Astrocyte of the hippocampus (primary cell): ENCODE data around the gene GCLM.
A peak's percentile ranks its signal among the peaks of the same experiment; 100 is the strongest.
"Not testable (repeated sequence)": the region's sequence is repeated elsewhere in the genome, so short reads cannot be mapped to it uniquely, and the experiment has no call there.

ENCODE experiments used
- DNase-seq: peaks from one replicate; pipeline ENCODE4 v3.0.0; 2011; ENCODE audit warnings: low read depth, low spot score

GCLM gene

GRCh38 chr1:93899543-93900207 is 9.6 kb downstream of the GCLM start:
- DNase-seq = no peak

DNA sequence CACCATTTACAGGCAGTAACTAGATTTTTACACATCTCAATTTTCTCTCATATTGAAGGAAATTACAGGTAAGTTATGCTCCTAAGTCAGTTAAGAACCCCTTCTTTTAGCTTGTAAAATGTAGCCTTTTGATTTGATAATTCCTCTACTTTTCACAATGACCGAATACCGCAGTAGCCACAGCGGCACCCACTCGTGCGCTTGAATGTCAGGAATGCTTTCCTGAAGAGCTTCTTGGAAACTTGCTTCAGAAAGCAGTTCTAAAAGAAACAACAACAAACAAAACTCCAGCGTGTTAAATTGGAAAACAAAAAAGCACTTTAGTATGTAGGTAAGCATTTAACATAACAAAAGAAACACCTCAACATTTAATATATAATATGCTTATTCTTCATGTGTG is 20.3 kb downstream of the GCLM start:
- peak; percentile 59 for DNase-seq

GRCh38 chr1:93882269-93882668 is 27.0 kb downstream of the GCLM start:
- DNase-seq = no peak

DNA sequence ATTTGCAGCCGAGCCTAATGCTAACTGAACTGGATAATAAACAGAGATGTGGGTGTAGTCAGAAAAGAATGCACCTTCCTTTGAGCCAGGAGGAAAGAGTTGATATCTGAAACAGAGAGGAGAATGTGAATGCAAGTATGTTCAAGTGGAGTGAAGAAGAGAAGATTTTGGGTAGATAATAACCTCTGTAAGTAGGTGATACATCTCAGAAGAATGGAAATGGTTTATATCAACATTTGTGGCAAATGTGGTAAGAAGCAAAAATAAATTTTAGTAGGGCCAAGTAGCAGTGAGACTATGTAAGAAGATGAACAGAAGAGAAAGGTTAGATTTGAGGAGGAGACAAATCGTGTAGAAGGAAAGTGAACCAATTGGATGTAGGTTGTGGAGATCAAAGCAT is 28.5 kb downstream of the GCLM start:
- DNase-seq = no peak

GRCh38 chr1:93878889-93879586 is 30.2 kb downstream of the GCLM start, which contains the start of gene DNTTIP2:
Gene DNTTIP2 (minus strand): TSS chr1:93879206. CDS start chr1:93879148, 58 bp downstream.
- peak; percentile 98 for DNase-seq

- peak; percentile 32 for DNase-seq
Measured at GRCh38 chr1:93878501-93878888, 30.7 kb downstream of the GCLM start.

DNA sequence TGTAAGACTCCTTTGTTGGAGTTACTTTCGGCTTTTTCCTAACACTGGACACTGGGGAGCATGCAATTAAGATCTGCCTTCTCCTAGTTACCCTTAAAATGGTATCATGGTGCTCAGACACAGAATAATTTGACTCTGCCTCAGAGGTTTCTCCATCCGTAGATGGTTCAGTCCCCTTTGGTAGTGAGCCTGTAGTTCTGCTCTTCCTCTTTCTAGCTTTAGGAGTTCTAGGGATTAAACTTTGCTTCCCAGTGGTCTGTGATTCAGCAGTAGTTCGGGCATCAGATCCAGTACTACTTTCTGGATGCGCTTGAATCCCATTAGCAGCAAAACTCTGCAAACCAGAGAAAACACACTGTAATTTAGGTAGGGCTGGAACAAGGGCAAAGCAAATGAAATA is 31.7 kb downstream of the GCLM start:
- DNase-seq = no peak

- no peak for DNase-seq
Measured at GRCh38 chr1:93876244-93876643, 33.0 kb downstream of the GCLM start.

DNA sequence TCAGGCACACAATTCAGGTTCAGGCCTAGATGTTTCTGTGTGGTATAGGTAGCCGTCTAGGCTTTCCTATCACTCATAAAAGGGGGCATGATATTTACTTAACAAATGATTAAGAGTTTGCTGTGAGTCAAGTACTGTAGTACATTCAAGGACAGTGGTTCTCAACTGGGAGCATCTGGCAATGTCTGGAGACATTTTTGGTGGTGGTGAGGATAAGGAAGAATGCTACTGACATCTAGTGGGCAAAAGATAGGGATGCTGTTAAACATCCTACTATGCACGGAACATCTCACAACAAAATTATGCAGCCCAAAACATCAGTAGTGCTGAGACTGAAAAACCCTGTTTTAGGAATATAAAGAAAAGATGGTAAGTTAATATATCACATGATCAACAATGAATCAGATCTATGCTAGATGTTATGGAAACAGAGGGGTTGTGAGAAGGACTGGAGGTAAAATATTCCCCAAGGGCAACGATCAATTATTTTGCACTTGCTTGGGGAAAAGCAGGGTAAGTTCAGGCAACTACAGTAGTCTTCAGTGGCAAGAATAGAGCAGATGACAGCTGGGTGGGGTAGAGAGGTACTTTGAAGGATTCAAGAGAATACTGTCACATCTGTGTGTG is 35.1 kb downstream of the GCLM start:
- peak; percentile 61 for DNase-seq

DNA sequence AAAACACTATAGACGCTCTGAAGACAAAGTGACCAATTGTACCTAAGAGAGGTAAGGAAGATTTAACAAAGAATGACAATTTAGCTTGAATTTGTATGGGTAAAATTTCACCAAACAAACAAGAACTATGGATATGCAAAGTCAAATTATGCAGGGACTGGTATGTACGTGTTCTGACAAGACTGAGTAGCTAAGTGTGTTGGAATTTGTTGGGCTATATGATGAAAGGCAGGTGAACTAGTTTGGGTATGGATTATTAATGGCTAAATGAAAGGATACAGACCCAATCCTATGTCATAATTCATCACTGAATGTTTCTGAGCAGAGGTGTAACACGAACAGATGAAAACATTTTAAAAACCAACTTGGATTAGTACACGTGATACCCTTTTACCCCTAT is 37.9 kb downstream of the GCLM start:
- DNase-seq = no peak

- no peak for DNase-seq
Measured at GRCh38 chr1:93869653-93870052, 39.6 kb downstream of the GCLM start.

- not testable (repeated sequence) for DNase-seq
Measured at GRCh38 chr1:93868492-93868891, 40.7 kb downstream of the GCLM start.

DNA sequence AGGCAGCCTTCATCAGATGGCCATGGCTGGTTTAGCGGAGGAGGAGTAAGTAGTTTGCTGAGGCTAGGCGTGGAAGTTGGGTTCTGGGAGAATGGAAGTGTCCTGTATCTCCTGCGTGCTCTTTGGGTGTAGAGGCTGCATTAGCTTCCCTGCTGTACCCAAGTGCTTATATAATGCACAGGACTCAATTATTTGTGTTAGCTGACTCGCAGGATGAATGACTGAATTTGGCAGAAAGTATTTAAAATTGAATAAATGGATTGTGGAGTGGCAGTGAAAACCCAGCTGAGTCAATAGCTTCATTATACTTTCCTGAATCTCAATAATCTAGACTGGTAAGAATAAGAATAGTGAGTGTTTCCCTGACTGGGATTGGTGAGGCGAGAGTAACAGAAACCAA is 44.0 kb downstream of the GCLM start:
- no peak for DNase-seq

DNA sequence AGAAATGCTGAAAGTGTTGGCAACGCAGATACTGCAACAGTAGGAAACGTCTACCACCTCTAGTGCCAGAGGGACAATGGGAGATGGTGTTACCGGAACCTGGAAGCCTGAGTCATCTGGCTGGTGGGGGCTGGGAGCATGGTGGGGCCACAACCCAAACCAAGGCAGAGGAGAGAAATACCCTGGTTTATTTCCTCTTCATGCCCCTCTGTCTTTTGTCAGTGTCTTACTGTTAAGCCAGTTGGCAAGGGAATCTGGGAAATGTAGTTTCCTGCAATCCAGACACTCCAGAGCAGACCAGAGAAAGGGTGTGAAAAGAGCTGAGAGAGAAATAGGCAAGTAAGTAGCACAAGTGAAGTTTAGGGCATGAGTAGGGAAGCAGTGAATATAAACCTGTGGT is 45.1 kb downstream of the GCLM start:
- no peak for DNase-seq

GRCh38 chr1:93857653-93858052 is 51.6 kb downstream of the GCLM start:
- DNase-seq = not testable (repeated sequence)

GRCh38 chr1:93855983-93856382 is 53.2 kb downstream of the GCLM start:
- DNase-seq = not testable (repeated sequence)

GRCh38 chr1:93853940-93854339 is 55.3 kb downstream of the GCLM start:
- DNase-seq = no peak

- DNase-seq = no peak
Measured at GRCh38 chr1:93851878-93852277, 57.4 kb downstream of the GCLM start.

GRCh38 chr1:93851327-93851712 is 57.9 kb downstream of the GCLM start:
- DNase-seq = no peak

DNA sequence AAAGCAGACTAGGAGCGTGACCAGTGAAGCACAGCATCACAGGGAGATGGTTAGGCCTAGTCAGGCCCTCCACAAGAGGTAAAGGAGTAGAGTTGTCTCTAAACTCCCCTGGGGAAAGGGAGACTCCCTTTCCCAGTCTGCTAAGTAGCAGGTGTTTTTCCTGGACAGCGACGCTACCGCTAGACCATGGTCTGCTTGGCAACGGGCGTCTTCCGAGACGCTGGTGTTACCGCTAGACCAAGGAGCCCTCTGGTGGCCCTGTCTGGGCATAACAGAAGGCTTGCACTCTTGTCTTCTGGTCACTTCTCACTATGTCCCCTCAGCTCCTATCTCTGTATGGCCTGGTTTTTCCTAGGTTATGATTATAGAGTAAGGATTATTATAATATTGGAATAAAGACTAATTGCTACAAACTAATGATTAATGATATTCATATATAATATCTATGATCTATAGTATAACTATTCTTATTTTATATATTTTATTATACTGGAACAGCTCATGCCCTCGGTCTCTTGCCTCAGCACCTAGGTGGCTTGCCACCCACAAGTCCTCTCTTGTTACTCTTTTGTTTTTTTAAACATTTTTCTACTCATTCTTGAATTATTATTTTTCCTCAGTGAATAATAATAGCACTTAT is 58.4 kb downstream of the GCLM start:
- peak; percentile 52 for DNase-seq

DNA sequence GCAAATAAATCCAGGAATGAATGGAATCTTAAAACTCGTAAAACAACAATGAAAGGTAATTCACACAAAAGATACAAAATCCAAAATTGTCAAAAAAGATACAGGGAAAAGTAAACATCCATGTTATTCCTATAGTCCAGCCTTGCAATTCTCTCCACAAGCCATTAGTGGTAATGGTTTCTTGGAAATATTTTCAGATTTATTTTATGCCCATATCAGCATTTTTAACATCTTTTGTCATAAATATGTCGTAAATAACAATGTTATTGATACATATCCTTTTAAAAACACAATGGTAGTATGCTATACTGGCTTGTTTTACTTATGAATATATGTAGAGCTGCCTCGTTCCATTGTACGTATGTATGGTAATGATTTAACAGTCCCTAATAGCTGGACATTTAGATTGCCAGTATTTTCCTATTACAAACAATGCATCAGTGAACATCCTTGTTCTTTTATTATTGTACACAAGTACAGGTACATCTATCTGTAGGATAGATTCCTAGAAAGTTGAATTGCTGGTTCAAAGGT is 60.8 kb downstream of the GCLM start:
- no peak for DNase-seq

- peak; percentile 86 for DNase-seq
Measured at GRCh38 chr1:93847811-93848288, 61.4 kb downstream of the GCLM start.
